Neutrophil (primary cell): ENCODE data around the gene SH3GL2.

Experiments used
- H3K27ac ChIP-seq: fragments of 200-600 bp; sonication (generic); 2 replicates; pipeline ENCODE4 v1.5.1; 2016; ENCODE audit warnings: mild to moderate bottlenecking, moderate library complexity
- H3K27me3 ChIP-seq: fragments of 200-600 bp; sonication (generic); 2 replicates; pipeline ENCODE4 v1.6.0; 2016; ENCODE audit warnings: mild to moderate bottlenecking
- H3K36me3 ChIP-seq: fragments of 200-600 bp; sonication (generic); 2 replicates; pipeline ENCODE4 v1.5.1; 2017
- H3K4me1 ChIP-seq, 2 experiments: fragments of 200-600 bp in 1 of 2; sonication (generic) in 1 of 2; 1 replicate in 1 of 2; 2 replicates in 1 of 2; pipeline versions ENCODE4 v1.5.1 to v1.6.1; 2013 to 2016; ENCODE audit warnings: low read depth in 1 of 2, low read length in 1 of 2, mild to moderate bottlenecking in 1 of 2, moderate library complexity in 1 of 2; ENCODE audit not compliant: control insufficient read depth in 1 of 2, insufficient read depth in 1 of 2
- H3K4me3 ChIP-seq, 2 experiments: fragments of 200-600 bp in 1 of 2; sonication (generic) in 1 of 2; 1 replicate in 1 of 2; 2 replicates in 1 of 2; pipeline ENCODE4 v1.5.1; 2013 to 2016; ENCODE audit warnings: low read depth in 1 of 2, low read length in 1 of 2, mild to moderate bottlenecking in 1 of 2, moderate library complexity in 1 of 2
- H3K9me3 ChIP-seq: fragments of 200-600 bp; sonication (generic); 2 replicates; pipeline ENCODE4 v1.5.1; 2016
- TF ChIP-seq, protein P1 (sequence below): fragments of 200-600 bp; sonication (generic); IDR thresholded peaks from 2 replicates; pipeline ENCODE4 v1.5.1; 2016; ENCODE audit warnings: antibody characterized with exemption

SH3GL2 gene

DNA sequence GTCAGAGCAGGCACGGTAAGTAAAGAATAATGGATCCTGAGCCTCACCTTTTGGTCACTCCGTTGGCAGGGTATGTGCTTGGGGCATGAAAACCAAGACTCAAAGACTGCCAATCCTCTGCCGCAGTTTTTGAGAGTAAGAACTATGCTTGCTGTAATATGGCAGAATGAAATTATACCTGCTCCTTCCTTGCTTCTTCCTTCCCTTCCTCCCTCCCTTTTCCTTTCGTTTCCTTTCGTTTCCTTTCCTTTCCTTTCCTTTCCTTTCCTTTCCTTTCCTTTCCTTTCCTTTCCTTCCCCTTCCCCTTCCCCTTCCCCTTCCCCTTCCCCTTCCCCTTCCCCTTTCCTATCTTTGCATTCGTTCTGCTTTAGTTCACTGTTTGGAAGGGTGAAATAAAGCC lies 43.9 kb downstream of the SH3GL2 start:
- Histone ChIP-seq H3K9me3 (no peaks in the 10 kb centered on the region), H3K27me3 (no peaks in the 10 kb centered on the region), H3K4me3 (no peak overlapping the region), H3K27ac (no peak overlapping the region), H3K4me1 (no peaks in the 10 kb centered on the region), H3K36me3 (no peaks in the 10 kb centered on the region)
- TF ChIP-seq, protein P1, sequence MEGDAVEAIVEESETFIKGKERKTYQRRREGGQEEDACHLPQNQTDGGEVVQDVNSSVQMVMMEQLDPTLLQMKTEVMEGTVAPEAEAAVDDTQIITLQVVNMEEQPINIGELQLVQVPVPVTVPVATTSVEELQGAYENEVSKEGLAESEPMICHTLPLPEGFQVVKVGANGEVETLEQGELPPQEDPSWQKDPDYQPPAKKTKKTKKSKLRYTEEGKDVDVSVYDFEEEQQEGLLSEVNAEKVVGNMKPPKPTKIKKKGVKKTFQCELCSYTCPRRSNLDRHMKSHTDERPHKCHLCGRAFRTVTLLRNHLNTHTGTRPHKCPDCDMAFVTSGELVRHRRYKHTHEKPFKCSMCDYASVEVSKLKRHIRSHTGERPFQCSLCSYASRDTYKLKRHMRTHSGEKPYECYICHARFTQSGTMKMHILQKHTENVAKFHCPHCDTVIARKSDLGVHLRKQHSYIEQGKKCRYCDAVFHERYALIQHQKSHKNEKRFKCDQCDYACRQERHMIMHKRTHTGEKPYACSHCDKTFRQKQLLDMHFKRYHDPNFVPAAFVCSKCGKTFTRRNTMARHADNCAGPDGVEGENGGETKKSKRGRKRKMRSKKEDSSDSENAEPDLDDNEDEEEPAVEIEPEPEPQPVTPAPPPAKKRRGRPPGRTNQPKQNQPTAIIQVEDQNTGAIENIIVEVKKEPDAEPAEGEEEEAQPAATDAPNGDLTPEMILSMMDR: no peak

DNA sequence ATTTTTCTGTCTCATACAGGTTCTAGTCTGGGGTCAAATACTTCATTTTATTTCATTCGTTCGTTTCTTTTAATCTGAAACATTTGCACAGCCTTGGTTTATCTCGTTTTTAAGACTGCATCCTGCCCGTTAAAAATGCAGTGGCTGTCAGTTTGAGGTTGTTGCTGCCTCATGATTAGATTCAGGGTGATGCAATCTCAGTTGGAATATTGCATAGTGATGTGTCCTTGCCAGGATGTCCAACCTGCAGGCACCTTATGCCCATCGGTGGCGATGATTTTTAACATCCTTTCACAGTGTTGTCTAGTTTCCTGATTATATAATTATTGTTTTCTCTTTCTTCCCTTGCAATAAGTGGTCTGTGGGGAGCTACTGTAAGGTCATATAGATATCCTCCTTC lies 45.1 kb downstream of the SH3GL2 start:
- TF ChIP-seq, protein P1: no peak
- no peaks in the 10 kb centered on the region for H3K9me3 ChIP-seq
- no peaks in the 10 kb centered on the region for H3K36me3 ChIP-seq
- no peaks in the 10 kb centered on the region for H3K27me3 ChIP-seq
- H3K4me1 ChIP-seq: no peaks in the 10 kb centered on the region
- H3K4me3 ChIP-seq: no peak overlapping the region
- no peak overlapping the region for H3K27ac ChIP-seq

DNA sequence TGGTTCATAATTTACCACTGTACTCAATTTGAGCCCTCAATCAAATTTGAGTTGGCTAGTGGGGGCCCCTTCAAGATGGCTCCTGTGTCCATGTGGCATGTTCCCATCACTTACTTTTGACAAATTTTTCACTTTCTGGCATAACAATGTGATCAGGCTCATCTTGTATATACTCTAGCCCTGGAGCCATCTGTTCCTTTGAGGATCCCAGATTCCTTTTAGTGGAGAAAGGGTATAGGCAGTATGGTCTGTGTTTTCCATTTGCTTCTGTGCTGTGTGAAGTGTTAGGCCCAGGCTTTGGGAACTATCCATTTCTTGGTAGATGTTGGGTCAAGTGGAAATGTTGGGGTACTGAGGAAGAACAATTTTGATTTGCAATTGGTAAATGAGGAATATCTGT lies 45.7 kb downstream of the SH3GL2 start:
- TF ChIP-seq, protein P1: no peak
- H3K27me3 ChIP-seq: no peaks in the 10 kb centered on the region
- H3K4me3 ChIP-seq: no peak overlapping the region
- H3K36me3 ChIP-seq: no peaks in the 10 kb centered on the region
- no peaks in the 10 kb centered on the region for H3K9me3 ChIP-seq
- H3K4me1 ChIP-seq: no peaks in the 10 kb centered on the region
- H3K27ac ChIP-seq: no peak overlapping the region

DNA sequence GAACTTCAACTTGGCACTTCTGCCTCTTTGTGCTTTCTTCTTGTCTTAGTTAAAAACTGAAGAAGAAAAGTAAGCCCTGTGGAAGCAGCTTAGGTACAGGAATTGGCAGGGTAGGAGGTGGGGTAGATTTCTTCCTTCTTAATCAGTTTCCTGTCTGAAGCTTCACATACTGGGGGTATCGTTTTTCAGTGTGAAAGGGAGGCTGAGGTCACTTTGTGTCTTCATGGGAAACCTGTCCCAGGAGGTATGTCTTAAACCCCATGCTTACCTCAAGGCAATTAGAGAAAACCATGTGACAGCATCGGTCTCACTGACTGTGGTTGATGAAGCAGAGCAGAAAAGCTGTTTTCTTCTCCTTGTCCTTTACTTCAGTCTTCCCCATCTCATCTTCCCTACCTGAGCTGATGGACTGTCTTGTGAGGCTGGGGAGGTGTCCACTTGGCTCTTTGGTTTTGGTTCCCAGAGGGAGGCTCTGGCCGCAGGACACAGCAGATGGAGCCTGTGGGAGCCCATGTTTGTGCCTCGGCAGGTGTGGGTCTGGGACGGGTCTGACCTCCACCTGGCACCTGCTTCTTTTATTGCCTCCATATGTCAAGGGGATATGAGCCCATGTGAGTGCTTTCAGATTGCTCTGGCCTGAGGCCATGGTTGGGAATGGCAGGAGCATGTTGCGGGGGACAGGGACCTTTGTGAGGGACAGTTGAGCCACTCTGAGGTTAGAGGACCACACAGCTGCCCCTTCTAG lies 47.0 kb downstream of the SH3GL2 start:
- Histone ChIP-seq H3K36me3 (no peaks in the 10 kb centered on the region), H3K4me1 (no peaks in the 10 kb centered on the region), H3K9me3 (no peaks in the 10 kb centered on the region), H3K27me3 (no peaks in the 10 kb centered on the region), H3K4me3 (no peak overlapping the region), H3K27ac (no peak overlapping the region)
- TF ChIP-seq, protein P1: no peak

DNA sequence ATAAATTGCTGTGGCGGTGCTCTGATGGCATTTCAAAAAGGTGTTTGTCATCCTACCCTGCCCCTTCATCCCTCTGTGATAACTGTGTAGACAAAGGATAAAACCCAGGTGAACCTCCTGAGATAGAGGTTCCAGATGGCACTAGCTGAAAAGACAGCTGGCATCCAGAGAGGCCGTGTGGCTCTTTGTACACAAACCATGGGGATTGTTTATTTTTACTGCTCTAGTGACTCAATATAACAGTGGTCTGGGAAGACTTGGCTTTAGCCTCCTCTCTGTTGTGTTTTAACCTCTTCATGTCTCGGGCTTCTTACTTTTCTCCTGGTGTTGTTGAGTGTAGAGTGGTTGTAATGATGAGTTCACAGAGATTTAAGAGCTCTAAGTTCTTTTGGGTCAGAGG lies 48.8 kb downstream of the SH3GL2 start:
- H3K27me3 ChIP-seq: no peaks in the 10 kb centered on the region
- TF ChIP-seq, protein P1: no peak

More for the DNA sequence above, 48.8 kb downstream of the SH3GL2 start:
- Histone ChIP-seq H3K4me1 (no peaks in the 10 kb centered on the region), H3K4me3 (no peak overlapping the region), H3K36me3 (no peaks in the 10 kb centered on the region), H3K27ac (no peak overlapping the region), H3K9me3 (no peaks in the 10 kb centered on the region)
